Kidney epithelial cell (primary cell): Measurements from ENCODE around the gene CINP. TPM values are rescaled to one million over a fixed set of nuclear protein-coding genes. Genes with fewer than 3 reads are reported as not detected.

Source experiments
- DNase-seq: peaks from one replicate; pipeline ENCODE4 v3.0.0-alpha.2; 2010; ENCODE audit warnings: low read depth
- H3K27me3 ChIP-seq: 2 replicates; pipeline ENCODE4 v1.6.0; 2011; ENCODE audit warnings: low read length; ENCODE audit not compliant: control insufficient read depth, insufficient read depth
- H3K36me3 ChIP-seq: 2 replicates; pipeline ENCODE4 v1.5.1; 2011; ENCODE audit warnings: low read length; ENCODE audit not compliant: control insufficient read depth, insufficient read depth
- H3K4me3 ChIP-seq: 2 replicates; pipeline ENCODE4 v1.5.1; 2011; ENCODE audit warnings: low read depth, mild to moderate bottlenecking, control low read depth, low read length
- total RNA-seq: library from RNA; depleted of rRNA; stranded (reverse); fragments of >200 nt; gene quantifications from 2 replicates; pipeline ENCODE4 v1.2.3, GENCODE V29; 2015
- TF ChIP-seq, protein P1 (sequence below): IDR thresholded peaks from 2 replicates; pipeline ENCODE4 v1.5.1; 2011; ENCODE audit warnings: mild to moderate bottlenecking, moderate library complexity, low read length, control low read depth, inconsistent platforms; ENCODE audit not compliant: insufficient read depth, poor library complexity, severe bottlenecking

CINP gene
- total RNA-seq = 32.6 and 33.7 TPM in 2 replicates

GRCh38 chr14:102362545-102363181 lies at the start of gene CINP, which contains the start of gene TECPR2:
CINP (minus strand) TSS chr14:102362890; CDS start chr14:102362851, 39 bp downstream.
TECPR2 (plus strand) TSS chr14:102362941; CDS start chr14:102376722, 13,781 bp downstream.
- peak; percentile 88 for DNase-seq

DNA sequence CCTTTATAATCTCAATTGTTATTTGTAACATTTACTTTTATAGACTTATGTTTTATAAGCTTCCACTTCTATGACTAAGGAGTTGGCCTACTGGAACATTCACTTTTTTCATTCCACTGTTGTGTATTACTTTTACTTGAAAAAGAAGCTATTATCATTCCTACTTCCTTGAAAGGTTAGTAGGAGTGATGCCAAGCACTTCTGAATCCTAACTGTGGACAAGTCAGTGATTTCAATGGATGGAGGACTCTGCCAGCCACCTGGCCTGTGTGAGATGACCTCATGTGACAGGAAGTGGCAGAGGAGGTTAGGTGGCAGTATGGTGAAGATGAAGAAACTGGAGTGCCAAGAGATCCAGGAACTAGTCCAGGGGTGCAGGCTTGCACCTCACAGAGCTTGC lies 46.0 kb upstream of the CINP start:
- no peak overlapping the region for H3K4me3 ChIP-seq
- no peaks in the 10 kb centered on the region for H3K36me3 ChIP-seq
- DNase-seq = no peak
- H3K27me3 ChIP-seq = no peaks in the 10 kb centered on the region
- TF ChIP-seq, protein P1, sequence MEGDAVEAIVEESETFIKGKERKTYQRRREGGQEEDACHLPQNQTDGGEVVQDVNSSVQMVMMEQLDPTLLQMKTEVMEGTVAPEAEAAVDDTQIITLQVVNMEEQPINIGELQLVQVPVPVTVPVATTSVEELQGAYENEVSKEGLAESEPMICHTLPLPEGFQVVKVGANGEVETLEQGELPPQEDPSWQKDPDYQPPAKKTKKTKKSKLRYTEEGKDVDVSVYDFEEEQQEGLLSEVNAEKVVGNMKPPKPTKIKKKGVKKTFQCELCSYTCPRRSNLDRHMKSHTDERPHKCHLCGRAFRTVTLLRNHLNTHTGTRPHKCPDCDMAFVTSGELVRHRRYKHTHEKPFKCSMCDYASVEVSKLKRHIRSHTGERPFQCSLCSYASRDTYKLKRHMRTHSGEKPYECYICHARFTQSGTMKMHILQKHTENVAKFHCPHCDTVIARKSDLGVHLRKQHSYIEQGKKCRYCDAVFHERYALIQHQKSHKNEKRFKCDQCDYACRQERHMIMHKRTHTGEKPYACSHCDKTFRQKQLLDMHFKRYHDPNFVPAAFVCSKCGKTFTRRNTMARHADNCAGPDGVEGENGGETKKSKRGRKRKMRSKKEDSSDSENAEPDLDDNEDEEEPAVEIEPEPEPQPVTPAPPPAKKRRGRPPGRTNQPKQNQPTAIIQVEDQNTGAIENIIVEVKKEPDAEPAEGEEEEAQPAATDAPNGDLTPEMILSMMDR = no peak

More at GRCh38 chr14:102362545-102363181, at the start of gene CINP, which contains the start of gene TECPR2:
- Histone ChIP-seq H3K36me3 (no peaks in the 10 kb centered on the region), H3K4me3 (peak within 1 kb of the TSS; percentile 91), H3K27me3 (no peaks in the 10 kb centered on the region)
- TF ChIP-seq, protein P1 = no peak

DNA sequence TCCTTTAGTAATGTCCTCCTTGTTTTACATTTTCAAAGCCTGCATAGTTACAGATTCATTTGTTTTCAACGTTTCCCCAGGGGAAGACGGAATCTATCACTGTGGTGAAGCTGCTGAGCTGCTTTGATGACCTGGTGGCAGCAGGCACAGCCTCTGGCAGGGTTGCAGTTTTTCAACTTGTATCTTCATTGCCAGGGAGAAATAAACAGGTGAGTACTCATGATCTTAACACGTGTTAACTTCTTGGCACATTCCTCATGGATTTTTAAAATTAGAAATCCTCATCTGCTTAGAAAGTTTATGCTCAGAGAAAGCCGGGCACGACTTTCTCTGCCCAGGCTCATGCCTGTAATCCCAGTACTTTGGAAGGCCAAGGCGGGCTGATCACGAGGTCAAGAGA lies 44.6 kb upstream of the CINP start:
- no peak overlapping the region for H3K4me3 ChIP-seq
- TF ChIP-seq, protein P1 = no peak
- H3K27me3 ChIP-seq = no peaks in the 10 kb centered on the region
- DNase-seq = no peak
- no peaks in the 10 kb centered on the region for H3K36me3 ChIP-seq

DNA sequence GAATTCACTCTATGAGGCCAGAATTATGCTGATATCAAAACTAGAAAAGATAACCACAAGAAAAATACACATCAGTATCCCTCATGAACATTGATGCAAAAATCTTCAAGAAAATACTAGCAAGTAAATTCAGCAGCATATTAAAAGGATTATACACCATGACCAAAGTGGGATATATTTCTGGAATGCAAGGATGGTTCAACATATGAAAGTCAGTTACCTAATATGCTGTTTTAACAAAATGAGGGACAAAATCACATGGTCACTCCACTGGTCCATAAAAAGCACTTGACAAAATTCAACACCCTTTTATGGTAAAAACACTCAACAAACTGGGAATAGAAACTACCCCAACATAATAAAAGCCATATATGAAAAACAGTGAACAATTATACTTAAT lies 40.3 kb upstream of the CINP start:
- Histone ChIP-seq H3K4me3 (no peak overlapping the region), H3K27me3 (no peaks in the 10 kb centered on the region), H3K36me3 (no peaks in the 10 kb centered on the region)
- DNase-seq = no peak
- TF ChIP-seq, protein P1 = no peak

GRCh38 chr14:102396521-102396920 lies 33.8 kb upstream of the CINP start:
- Histone ChIP-seq H3K27me3 (no peaks in the 10 kb centered on the region), H3K4me3 (no peak overlapping the region), H3K36me3 (no peaks in the 10 kb centered on the region)
- TF ChIP-seq, protein P1 = no peak
- DNase-seq = no peak

DNA sequence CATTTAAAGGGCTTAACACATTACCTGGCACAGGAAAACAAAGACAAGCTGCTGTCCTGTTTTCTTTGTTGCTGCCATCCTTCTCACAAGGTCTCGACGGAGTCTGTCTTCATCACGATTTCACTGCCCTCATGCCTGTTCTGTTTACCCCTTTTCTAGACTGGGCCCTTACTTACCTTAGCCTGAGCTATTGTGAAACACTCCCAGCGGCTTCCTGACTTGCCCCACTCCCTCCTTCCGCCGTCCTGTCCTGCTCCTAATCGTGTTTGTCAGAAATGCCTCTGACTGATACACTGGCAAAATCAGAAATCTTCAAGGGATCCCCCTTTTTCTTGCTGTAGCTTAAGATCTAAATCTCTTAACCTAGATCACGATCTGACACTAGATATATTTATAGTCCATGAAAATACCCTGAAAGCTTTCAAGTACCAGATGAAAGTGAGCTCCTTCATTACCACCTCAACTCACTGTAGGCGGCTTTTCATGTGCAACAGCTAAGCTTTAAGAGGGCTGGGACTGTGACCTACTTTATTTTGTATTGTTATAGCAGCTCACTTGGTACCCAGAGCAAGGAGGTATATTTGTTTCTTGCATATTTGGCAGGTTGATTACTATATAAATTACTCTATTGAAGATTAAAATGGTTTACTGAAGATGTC lies 32.2 kb upstream of the CINP start:
- no peaks in the 10 kb centered on the region for H3K27me3 ChIP-seq
- no peak overlapping the region for H3K4me3 ChIP-seq
- H3K36me3 ChIP-seq = no peaks in the 10 kb centered on the region
- TF ChIP-seq, protein P1 = no peak
- no peak for DNase-seq
